Body of pancreas (tissue), 4 donors: ENCODE data around the gene KRTAP1-1.

ENCODE experiments used
- POLR2A ChIP-seq, 3 donors: fragments of 450-650 bp; IDR thresholded peaks; one replicate each; pipeline ENCODE4 v1.6.1; 2016; ENCODE audit warnings: antibody characterized with exemption in 3 of 3, mild to moderate bottlenecking in 2 of 3
- TF ChIP-seq, protein P1 (sequence below), 7 experiments: fragments of 450-650 bp in 4 of 7; fragments of 200-600 bp in 3 of 7; sonication (generic) in 3 of 7; IDR thresholded peaks; one replicate each; pipeline ENCODE4 v1.5.1; 2016 to 2019; ENCODE audit warnings: antibody characterized with exemption in 7 of 7

DNA sequence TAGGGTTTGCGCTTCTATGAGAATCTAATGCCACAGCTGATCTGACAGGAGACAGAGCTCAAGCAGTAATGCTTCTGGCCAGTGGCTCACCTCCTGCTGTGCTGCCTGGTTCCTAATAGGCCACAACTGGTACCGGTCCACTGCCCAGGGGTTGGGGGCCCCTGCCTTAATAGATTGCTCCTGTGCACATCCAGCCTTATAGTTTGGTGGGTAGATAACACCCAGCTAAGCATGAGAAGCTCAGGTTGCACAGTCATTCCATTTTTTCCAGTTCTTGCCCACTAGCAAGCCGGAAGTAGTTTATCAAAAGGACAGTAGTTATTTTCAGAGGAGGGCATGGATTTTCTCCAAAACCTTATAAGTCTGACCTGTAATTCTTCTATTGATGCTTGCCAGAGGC, 21.8 kb downstream of the KRTAP1-1 start:
- TF ChIP-seq, protein P1, sequence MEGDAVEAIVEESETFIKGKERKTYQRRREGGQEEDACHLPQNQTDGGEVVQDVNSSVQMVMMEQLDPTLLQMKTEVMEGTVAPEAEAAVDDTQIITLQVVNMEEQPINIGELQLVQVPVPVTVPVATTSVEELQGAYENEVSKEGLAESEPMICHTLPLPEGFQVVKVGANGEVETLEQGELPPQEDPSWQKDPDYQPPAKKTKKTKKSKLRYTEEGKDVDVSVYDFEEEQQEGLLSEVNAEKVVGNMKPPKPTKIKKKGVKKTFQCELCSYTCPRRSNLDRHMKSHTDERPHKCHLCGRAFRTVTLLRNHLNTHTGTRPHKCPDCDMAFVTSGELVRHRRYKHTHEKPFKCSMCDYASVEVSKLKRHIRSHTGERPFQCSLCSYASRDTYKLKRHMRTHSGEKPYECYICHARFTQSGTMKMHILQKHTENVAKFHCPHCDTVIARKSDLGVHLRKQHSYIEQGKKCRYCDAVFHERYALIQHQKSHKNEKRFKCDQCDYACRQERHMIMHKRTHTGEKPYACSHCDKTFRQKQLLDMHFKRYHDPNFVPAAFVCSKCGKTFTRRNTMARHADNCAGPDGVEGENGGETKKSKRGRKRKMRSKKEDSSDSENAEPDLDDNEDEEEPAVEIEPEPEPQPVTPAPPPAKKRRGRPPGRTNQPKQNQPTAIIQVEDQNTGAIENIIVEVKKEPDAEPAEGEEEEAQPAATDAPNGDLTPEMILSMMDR (IDR thresholded peaks at IDR 0.05): no peak
- TF ChIP-seq POLR2A (IDR thresholded peaks at IDR 0.05): no peak
